ENCODE data around the gene IFIT1. TPM values are rescaled to one million over a fixed set of nuclear protein-coding genes. Genes with fewer than 3 reads are reported as not detected.
A peak's percentile ranks its signal among the peaks of the same experiment; 100 is the strongest.

Gene IFIT1
- total and polyA plus RNA-seq, 2 experiments from 2014 or later: 23.9 to 24.4 TPM

GRCh38 chr10:89367529-89367928 lies 24.9 kb upstream of the IFIT1 start:
- TF ChIP-seq, protein P1, sequence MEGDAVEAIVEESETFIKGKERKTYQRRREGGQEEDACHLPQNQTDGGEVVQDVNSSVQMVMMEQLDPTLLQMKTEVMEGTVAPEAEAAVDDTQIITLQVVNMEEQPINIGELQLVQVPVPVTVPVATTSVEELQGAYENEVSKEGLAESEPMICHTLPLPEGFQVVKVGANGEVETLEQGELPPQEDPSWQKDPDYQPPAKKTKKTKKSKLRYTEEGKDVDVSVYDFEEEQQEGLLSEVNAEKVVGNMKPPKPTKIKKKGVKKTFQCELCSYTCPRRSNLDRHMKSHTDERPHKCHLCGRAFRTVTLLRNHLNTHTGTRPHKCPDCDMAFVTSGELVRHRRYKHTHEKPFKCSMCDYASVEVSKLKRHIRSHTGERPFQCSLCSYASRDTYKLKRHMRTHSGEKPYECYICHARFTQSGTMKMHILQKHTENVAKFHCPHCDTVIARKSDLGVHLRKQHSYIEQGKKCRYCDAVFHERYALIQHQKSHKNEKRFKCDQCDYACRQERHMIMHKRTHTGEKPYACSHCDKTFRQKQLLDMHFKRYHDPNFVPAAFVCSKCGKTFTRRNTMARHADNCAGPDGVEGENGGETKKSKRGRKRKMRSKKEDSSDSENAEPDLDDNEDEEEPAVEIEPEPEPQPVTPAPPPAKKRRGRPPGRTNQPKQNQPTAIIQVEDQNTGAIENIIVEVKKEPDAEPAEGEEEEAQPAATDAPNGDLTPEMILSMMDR (IDR thresholded peaks at IDR 0.05; ENCODE audit: low read depth, low read length): no peak
- Histone ChIP-seq H3K9me3 (ENCODE audit: low read depth) (no peaks in the 10 kb centered on the region), H3K4me1 (ENCODE audit: low read depth) (no peaks in the 10 kb centered on the region), H3K4me3 (no peak overlapping the region), H3K27me3 (no peaks in the 10 kb centered on the region), H3K36me3 (no peaks in the 10 kb centered on the region), H3K27ac (no peak overlapping the region)
- no peak for DNase-seq (ENCODE audit: low read depth in 1 of 2, low spot score in 1 of 2)

- TF ChIP-seq, protein P1 (IDR thresholded peaks at IDR 0.05; ENCODE audit: low read depth, low read length): no peak
- H3K36me3 ChIP-seq: no peaks in the 10 kb centered on the region
- H3K27ac ChIP-seq: no peak overlapping the region
- no peaks in the 10 kb centered on the region for H3K27me3 ChIP-seq
- no peak for DNase-seq (ENCODE audit: low read depth in 1 of 2, low spot score in 1 of 2)
- H3K4me1 ChIP-seq (ENCODE audit: low read depth): no peaks in the 10 kb centered on the region
- no peaks in the 10 kb centered on the region for H3K9me3 ChIP-seq (ENCODE audit: low read depth)
- no peak overlapping the region for H3K4me3 ChIP-seq
Observed at GRCh38 chr10:89368129-89368528, 24.3 kb upstream of the IFIT1 start.

- no peaks in the 10 kb centered on the region for H3K27me3 ChIP-seq
- no peaks in the 10 kb centered on the region for H3K36me3 ChIP-seq
- H3K27ac ChIP-seq: no peak overlapping the region
- H3K9me3 ChIP-seq (ENCODE audit: low read depth): no peaks in the 10 kb centered on the region
- peak in 1 of 2 donors; percentile 71 for DNase-seq (ENCODE audit: low read depth in 1 of 2, low spot score in 1 of 2)
- TF ChIP-seq, protein P1 (IDR thresholded peaks at IDR 0.05; ENCODE audit: low read depth, low read length): peak; percentile 68
- H3K4me3 ChIP-seq: no peak overlapping the region
- H3K4me1 ChIP-seq (ENCODE audit: low read depth): peaks cover 6% of the 10 kb centered on the region
Observed at GRCh38 chr10:89369156-89370105, 23.0 kb upstream of the IFIT1 start.

- Histone ChIP-seq H3K36me3 (no peaks in the 10 kb centered on the region), H3K9me3 (ENCODE audit: low read depth) (no peaks in the 10 kb centered on the region), H3K27me3 (no peaks in the 10 kb centered on the region), H3K4me1 (ENCODE audit: low read depth) (peaks cover 11% of the 10 kb centered on the region), H3K4me3 (no peak overlapping the region), H3K27ac (no peak overlapping the region)
- no peak for DNase-seq (ENCODE audit: low read depth in 1 of 2, low spot score in 1 of 2)
- TF ChIP-seq, protein P1 (IDR thresholded peaks at IDR 0.05; ENCODE audit: low read depth, low read length): no peak
Observed at GRCh38 chr10:89371079-89371478, 21.3 kb upstream of the IFIT1 start.

GRCh38 chr10:89371987-89372386 lies 20.4 kb upstream of the IFIT1 start:
- Histone ChIP-seq H3K27ac (no peak overlapping the region), H3K36me3 (no peaks in the 10 kb centered on the region), H3K4me3 (no peak overlapping the region), H3K9me3 (ENCODE audit: low read depth) (no peaks in the 10 kb centered on the region), H3K27me3 (no peaks in the 10 kb centered on the region), H3K4me1 (ENCODE audit: low read depth) (peaks cover 11% of the 10 kb centered on the region)
- TF ChIP-seq, protein P1 (IDR thresholded peaks at IDR 0.05; ENCODE audit: low read depth, low read length): no peak
- no peak for DNase-seq (ENCODE audit: low read depth in 1 of 2, low spot score in 1 of 2)

All from cardiac muscle cell (in vitro differentiated cells and primary cell).